Measurements from ENCODE around the gene LMO4. TPM values are rescaled to one million over a fixed set of nuclear protein-coding genes. Genes with fewer than 3 reads are reported as not detected.

The LMO4 gene
- total RNA-seq, 1 donor from 2014 or later: 35.1 TPM

GRCh38 chr1:87292684-87293493 is 35.8 kb upstream of the LMO4 start:
- intact Hi-C loops (cut with micrococcal nuclease): no loop called here
- no peak for DNase-seq
- TF ChIP-seq CTCF (IDR thresholded peaks at IDR 0.05; ENCODE audit: borderline replicate concordance): peak; percentile 80

GRCh38 chr1:87294633-87295032 is 34.0 kb upstream of the LMO4 start:
- Histone ChIP-seq H3K4me3 (no peak overlapping the region), H3K4me1 (no peaks in the 10 kb centered on the region), H3K27ac (replicated peaks) (no peak overlapping the region), H3K9me3 (replicated peaks) (no peaks in the 10 kb centered on the region), H3K27me3 (ENCODE audit: low read depth) (peaks cover 9% of the 10 kb centered on the region), H3K36me3 (no peaks in the 10 kb centered on the region)
- no peak for DNase-seq
- intact Hi-C loops (cut with micrococcal nuclease): no loop called here
- no peak for TF ChIP-seq CTCF (IDR thresholded peaks at IDR 0.05; ENCODE audit: borderline replicate concordance)

More at GRCh38 chr1:87292684-87293493, 35.8 kb upstream of the LMO4 start:
- Histone ChIP-seq H3K4me3 (no peak overlapping the region), H3K27me3 (ENCODE audit: low read depth) (peaks cover 9% of the 10 kb centered on the region), H3K4me1 (no peaks in the 10 kb centered on the region), H3K9me3 (replicated peaks) (no peaks in the 10 kb centered on the region), H3K27ac (replicated peaks) (no peak overlapping the region), H3K36me3 (no peaks in the 10 kb centered on the region)

GRCh38 chr1:87295445-87296110 is 33.1 kb upstream of the LMO4 start:
- DNase-seq: no peak
- H3K9me3 ChIP-seq (replicated peaks): no peaks in the 10 kb centered on the region
- intact Hi-C loops (cut with micrococcal nuclease): no loop called here
- H3K4me3 ChIP-seq: no peak overlapping the region
- TF ChIP-seq CTCF (IDR thresholded peaks at IDR 0.05; ENCODE audit: borderline replicate concordance): no peak
- H3K36me3 ChIP-seq: no peaks in the 10 kb centered on the region
- H3K27ac ChIP-seq (replicated peaks): no peak overlapping the region
- peaks cover 9% of the 10 kb centered on the region for H3K27me3 ChIP-seq (ENCODE audit: low read depth)
- H3K4me1 ChIP-seq: no peaks in the 10 kb centered on the region

GRCh38 chr1:87296206-87296605 is 32.5 kb upstream of the LMO4 start:
- Histone ChIP-seq H3K4me3 (no peak overlapping the region), H3K36me3 (no peaks in the 10 kb centered on the region), H3K27ac (replicated peaks) (no peak overlapping the region), H3K27me3 (ENCODE audit: low read depth) (peaks cover 9% of the 10 kb centered on the region), H3K4me1 (no peaks in the 10 kb centered on the region), H3K9me3 (replicated peaks) (no peaks in the 10 kb centered on the region)
- no peak for TF ChIP-seq CTCF (IDR thresholded peaks at IDR 0.05; ENCODE audit: borderline replicate concordance)
- no peak for DNase-seq
- intact Hi-C loops (cut with micrococcal nuclease): no loop called here

GRCh38 chr1:87299661-87300060 is 29.0 kb upstream of the LMO4 start:
- DNase-seq: no peak
- no peak for TF ChIP-seq CTCF (IDR thresholded peaks at IDR 0.05; ENCODE audit: borderline replicate concordance)
- intact Hi-C loops (cut with micrococcal nuclease): no loop called here
- no peaks in the 10 kb centered on the region for H3K27me3 ChIP-seq (ENCODE audit: low read depth)
- no peaks in the 10 kb centered on the region for H3K9me3 ChIP-seq (replicated peaks)
- no peak overlapping the region for H3K27ac ChIP-seq (replicated peaks)
- no peaks in the 10 kb centered on the region for H3K36me3 ChIP-seq
- H3K4me3 ChIP-seq: no peak overlapping the region
- H3K4me1 ChIP-seq: no peaks in the 10 kb centered on the region

Measured in left ventricle myocardium inferior (tissue), 1 donor.